Measurements from ENCODE around the gene TPTE2. TPM values are rescaled to one million over a fixed set of nuclear protein-coding genes. Genes with fewer than 3 reads are reported as not detected.
"Not testable (repeated sequence)": the region's sequence is repeated elsewhere in the genome, so short reads cannot be mapped to it uniquely, and the experiment has no call there.

Gene TPTE2
- total RNA-seq, 1 donor, result not detected

DNA sequence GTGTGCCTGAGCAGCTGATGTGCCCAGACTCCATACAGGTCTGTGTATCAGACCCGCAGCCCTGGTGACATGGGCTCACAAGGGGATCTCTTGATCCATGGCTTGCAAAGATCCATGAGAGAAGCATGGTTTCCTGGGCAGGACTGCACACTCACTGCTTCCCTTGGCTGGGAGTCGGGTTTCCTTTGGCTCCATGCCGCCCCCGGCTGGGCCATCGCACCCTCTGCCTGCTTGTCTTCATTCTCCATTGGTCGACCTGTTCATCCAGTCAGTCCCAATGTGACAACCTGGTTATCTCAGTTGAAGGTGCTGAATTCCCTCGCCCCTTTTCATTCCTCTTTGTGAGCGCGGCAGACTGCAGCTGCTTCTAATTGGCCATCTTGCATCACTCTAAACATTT, 101.2 kb downstream of the TPTE2 start:
- H3K9me3 ChIP-seq (ENCODE audit: low read depth, low read length); H3K4me3 ChIP-seq (ENCODE audit: low read length); H3K4me1 ChIP-seq (ENCODE audit: insufficient read depth, low read length); H3K27me3 ChIP-seq (ENCODE audit: insufficient read depth, low read length): not testable (repeated sequence)

DNA sequence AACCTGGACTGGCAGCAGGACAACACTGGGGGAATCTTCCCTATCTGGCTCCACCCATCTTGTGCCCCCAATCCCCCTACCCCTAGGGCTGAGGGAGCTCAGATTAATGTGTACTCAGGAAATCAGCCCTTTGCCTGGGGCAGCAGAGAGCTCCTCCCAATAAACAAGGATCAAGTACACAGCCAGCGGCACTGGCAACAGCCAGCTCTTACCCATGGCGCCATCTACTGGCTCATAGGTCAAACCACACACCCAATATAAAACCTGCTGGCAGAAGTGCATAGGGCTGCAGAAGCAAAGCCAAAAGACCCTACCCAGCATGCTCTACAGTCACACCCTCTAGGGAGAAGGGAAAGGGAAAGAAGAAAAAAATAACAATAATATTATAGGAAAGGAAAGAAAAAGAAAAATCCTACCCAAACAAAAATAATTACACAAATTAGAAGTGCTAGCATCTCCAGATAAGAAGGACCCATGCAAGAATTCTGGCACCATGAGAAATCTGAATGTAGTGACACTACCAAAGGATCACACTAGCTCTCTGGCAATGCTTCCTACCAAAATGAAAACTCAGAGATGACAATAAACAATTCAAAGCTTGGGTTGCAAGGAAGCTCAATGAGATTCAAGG, 122.2 kb downstream of the TPTE2 start:
- not testable (repeated sequence) for H3K9me3 ChIP-seq (ENCODE audit: low read depth, low read length); H3K4me1 ChIP-seq (ENCODE audit: insufficient read depth, low read length); H3K4me3 ChIP-seq (ENCODE audit: low read length); H3K27me3 ChIP-seq (ENCODE audit: insufficient read depth, low read length)

DNA sequence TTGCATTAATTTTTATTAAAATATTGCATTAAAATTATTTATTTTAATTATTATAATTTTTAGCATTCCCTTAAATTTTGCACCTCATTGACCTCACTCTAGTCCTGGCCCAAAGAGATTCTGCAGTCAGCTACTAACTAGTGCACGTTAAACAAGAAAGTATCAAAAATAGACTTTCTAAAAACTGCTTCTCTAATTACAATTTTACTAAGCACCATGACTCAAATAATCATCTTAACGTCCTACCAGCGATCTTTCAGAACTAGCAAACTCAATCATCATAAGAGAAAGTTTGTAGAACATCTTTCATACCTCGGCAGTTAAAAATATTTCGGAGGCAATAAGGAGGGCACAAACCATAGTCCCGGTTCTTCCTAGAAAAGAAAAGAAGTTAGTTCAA, 123.6 kb downstream of the TPTE2 start:
- H3K27me3 ChIP-seq (ENCODE audit: insufficient read depth, low read length); H3K4me3 ChIP-seq (ENCODE audit: low read length); H3K4me1 ChIP-seq (ENCODE audit: insufficient read depth, low read length); H3K9me3 ChIP-seq (ENCODE audit: low read depth, low read length): not testable (repeated sequence)

DNA sequence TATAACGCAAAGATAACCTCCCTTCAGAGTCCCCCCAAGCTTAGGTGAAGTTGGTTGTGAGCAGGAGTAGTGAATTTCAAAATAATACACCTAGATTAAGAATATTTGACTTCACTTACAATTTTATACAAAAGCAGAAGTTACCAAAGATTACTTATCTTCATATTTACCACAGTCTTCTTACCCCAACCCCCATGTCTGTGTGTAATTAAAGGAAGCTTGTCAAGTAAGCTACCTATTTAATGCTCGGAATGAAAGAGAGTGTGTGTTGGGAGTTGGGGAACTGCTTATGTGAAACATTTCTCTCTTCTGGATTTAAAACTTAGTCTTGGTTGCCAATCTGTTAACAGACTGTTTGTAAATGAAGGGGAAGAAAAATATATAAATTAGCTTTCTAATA, 139.1 kb downstream of the TPTE2 start:
- not testable (repeated sequence) for H3K9me3 ChIP-seq (ENCODE audit: low read depth, low read length); H3K27me3 ChIP-seq (ENCODE audit: insufficient read depth, low read length); H3K4me1 ChIP-seq (ENCODE audit: insufficient read depth, low read length); H3K4me3 ChIP-seq (ENCODE audit: low read length)

DNA sequence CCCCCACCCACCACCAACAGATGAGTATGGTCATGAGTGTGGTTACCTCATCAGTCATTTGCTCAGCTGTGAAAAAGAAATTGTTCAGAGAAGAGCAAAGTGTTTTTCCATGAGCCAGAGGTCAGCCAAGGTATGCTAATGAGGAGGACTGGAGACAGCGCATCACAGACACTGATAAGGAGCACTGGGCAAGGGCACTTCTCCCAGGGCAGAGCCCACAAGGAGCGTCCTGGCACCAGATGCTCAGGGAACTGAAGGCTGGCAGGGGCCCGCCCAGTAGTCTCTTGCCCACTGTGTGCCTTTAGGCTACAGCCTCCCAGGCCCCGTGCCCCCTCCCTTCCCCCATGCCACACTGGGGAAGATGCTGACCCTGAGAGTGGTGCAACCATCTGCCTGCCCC, 148.8 kb downstream of the TPTE2 start:
- H3K4me1 ChIP-seq (ENCODE audit: insufficient read depth, low read length); H3K27me3 ChIP-seq (ENCODE audit: insufficient read depth, low read length); H3K4me3 ChIP-seq (ENCODE audit: low read length); H3K9me3 ChIP-seq (ENCODE audit: low read depth, low read length): not testable (repeated sequence)

DNA sequence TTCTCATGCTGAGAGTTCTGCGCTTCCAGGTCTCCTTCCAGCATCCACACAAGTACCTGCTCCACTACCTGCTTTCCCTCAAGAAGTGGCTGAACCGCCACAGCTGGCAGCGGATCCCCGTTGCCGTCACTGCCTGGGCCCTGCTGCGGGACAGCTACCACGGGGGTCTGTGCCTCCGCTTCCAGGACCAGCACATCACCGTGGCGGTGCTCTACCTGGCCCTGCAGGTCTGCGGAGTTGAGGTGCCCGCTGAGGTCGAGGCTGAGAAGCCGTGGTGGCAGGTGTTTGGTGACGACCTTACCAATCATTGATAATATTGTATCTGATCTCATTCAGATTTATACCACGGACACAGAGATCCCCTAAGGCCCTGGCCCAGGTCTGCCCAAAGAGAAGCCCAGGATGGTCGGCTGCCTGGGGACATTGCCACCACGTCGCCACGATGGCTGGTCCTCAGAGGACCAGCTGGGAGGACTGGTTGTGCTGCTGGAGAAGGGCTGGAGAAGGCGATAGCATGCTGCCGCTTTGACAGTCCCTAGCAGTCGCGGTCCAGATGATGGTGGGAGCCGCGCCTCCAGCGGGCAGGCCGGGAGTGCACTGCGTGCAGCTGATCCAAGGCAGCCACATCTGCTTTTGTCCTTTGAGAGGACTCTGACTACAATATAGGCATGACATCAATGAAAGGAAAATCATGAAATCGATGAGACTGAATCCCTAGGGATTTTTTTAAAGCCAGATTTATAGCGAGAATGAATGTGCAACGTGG, 178.4 kb downstream of the TPTE2 start:
- H3K4me3 ChIP-seq (ENCODE audit: low read length); H3K9me3 ChIP-seq (ENCODE audit: low read depth, low read length); H3K4me1 ChIP-seq (ENCODE audit: insufficient read depth, low read length); H3K27me3 ChIP-seq (ENCODE audit: insufficient read depth, low read length): not testable (repeated sequence)

DNA sequence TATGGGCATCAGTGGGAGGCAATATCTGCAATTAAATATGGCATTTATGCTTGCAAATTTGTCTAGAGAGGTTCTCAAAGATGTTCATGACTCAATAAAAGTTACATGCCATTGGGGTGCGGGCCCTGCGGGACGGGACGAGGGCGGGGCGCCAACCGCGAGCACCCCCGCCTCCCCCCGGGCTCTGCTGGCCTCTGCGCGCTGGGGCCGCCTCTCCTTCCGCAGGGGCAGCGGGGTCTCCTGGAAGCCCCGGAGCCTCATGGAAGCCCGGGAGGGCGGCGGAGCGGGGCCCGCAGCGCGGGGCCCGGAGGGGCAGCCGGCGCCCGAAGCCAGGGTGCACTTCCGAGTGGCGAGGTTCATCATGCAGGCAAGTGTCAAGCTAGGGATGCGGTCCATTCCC, 179.2 kb downstream of the TPTE2 start:
- Histone ChIP-seq H3K9me3 (ENCODE audit: low read depth, low read length) (no peaks in the 10 kb centered on the region), H3K27me3 (ENCODE audit: insufficient read depth, low read length) (no peaks in the 10 kb centered on the region)

More for the DNA sequence above, 179.2 kb downstream of the TPTE2 start:
- Histone ChIP-seq H3K4me1 (ENCODE audit: insufficient read depth, low read length) (no peaks in the 10 kb centered on the region), H3K4me3 (ENCODE audit: low read length) (no peak overlapping the region)

Other genes with a start within 250 kb of the TPTE2 start
- 21.7 TPM for gene MPHOSPH8, start 72.1 kb upstream of the TPTE2 start, total RNA-seq
- 104 TPM for gene PSPC1, start 221.4 kb upstream of the TPTE2 start, total RNA-seq